Measurements from ENCODE around the gene NANOS2.

DNA sequence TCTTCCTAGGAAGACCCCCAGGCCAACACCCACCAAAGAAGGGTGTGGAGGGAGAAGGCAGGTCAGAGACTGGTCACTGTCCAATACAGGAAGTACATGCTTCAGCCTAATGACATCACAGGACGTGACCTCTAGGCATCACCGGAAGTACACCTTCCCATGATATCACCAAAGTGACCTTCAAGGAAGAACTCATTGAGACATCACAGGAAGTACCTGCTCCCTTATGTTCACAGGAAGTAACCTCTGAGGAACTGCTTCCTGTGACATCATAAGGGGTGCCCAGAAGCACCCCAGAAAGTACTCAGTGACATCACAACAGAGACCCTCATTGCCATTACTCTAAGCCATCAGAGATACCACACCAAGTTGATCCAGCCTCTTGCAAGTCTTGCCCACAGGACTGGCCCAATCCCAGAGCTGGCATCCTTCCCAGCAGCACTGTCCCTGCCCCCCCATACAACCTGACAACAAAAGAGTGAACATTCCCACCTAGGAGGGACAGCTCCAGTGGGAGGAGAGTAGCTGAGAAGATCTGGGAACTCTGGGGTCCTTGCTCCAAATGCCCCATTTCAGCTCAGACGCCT lies 24.2 kb upstream of the NANOS2 start:
- TF ChIP-seq CTCF (IDR thresholded peaks at IDR 0.05) (no peak), POLR2A (IDR thresholded peaks at IDR 0.05; ENCODE audit: low read depth) (no peak), EP300 (IDR thresholded peaks at IDR 0.05) (no peak)

Data from esophagus muscularis mucosa (tissue), 4 donors.